HepG2 (cell line): ENCODE measurements around the gene JSRP1. TPM values are rescaled to one million over a fixed set of nuclear protein-coding genes. Genes with fewer than 3 reads are reported as not detected.

Source experiments
- BRF2 ChIP-seq: sonication (generic); formaldehyde crosslinking; IDR thresholded peaks from 2 replicates; pipeline ENCODE4 v1.8.1; 2022; ENCODE audit warnings: mild to moderate bottlenecking, missing genetic modification reagents
- EED ChIP-seq: sonication (generic); formaldehyde crosslinking; IDR thresholded peaks from 2 replicates; pipeline ENCODE4 v1.5.0; 2020; ENCODE audit warnings: mild to moderate bottlenecking, missing genetic modification reagents
- ELF4 ChIP-seq: sonication (generic); formaldehyde crosslinking; IDR thresholded peaks from 2 replicates; pipeline ENCODE4 v1.5.0; 2020; ENCODE audit warnings: missing genetic modification reagents, mild to moderate bottlenecking, moderate library complexity, borderline replicate concordance
- FOXO1 ChIP-seq: sonication (generic); formaldehyde crosslinking; IDR thresholded peaks from 2 replicates; pipeline ENCODE4 v1.4.0; 2020; ENCODE audit warnings: missing genetic modification reagents
- MXD1 ChIP-seq: sonication (generic); formaldehyde crosslinking; IDR thresholded peaks from 2 replicates; pipeline ENCODE4 v1.4.0; 2020; ENCODE audit warnings: mild to moderate bottlenecking, missing genetic modification reagents
- NAIF1 ChIP-seq: sonication (generic); formaldehyde crosslinking; IDR thresholded peaks from 2 replicates; pipeline ENCODE4 v1.5.0; 2020; ENCODE audit warnings: mild to moderate bottlenecking, missing genetic modification reagents, borderline replicate concordance
- NFYB ChIP-seq: sonication (generic); formaldehyde crosslinking; IDR thresholded peaks from 2 replicates; pipeline ENCODE4 v1.4.0; 2020; ENCODE audit warnings: missing genetic modification reagents
- POGZ ChIP-seq: sonication (generic); formaldehyde crosslinking; IDR thresholded peaks from 2 replicates; pipeline ENCODE4 v1.4.0; 2020; ENCODE audit warnings: mild to moderate bottlenecking, missing genetic modification reagents
- RXRB ChIP-seq: IDR thresholded peaks from 2 replicates; pipeline ENCODE4 v1.6.1; 2016; ENCODE audit warnings: borderline replicate concordance, missing genetic modification reagents, missing compliant biosample characterization
- SP4 ChIP-seq: sonication (generic); formaldehyde crosslinking; IDR thresholded peaks from 2 replicates; pipeline ENCODE4 v1.8.1; 2023; ENCODE audit warnings: mild to moderate bottlenecking, missing genetic modification reagents
- ZBTB1 ChIP-seq: sonication (generic); formaldehyde crosslinking; IDR thresholded peaks from 2 replicates; pipeline ENCODE4 v1.4.0; 2020; ENCODE audit warnings: missing genetic modification reagents, borderline replicate concordance
- ZFY ChIP-seq: sonication (generic); formaldehyde crosslinking; IDR thresholded peaks from 2 replicates; pipeline ENCODE4 v1.4.0; 2020; ENCODE audit warnings: missing genetic modification reagents
- ZNF17 ChIP-seq: sonication (generic); formaldehyde crosslinking; IDR thresholded peaks from 2 replicates; pipeline ENCODE4 v1.5.0; 2020; ENCODE audit warnings: mild to moderate bottlenecking, missing genetic modification reagents
- ZNF280D ChIP-seq: sonication (generic); formaldehyde crosslinking; IDR thresholded peaks from 2 replicates; pipeline ENCODE4 v1.5.1; 2020; ENCODE audit warnings: mild to moderate bottlenecking, missing genetic modification reagents
- ZNF337 ChIP-seq: sonication (generic); formaldehyde crosslinking; IDR thresholded peaks from 2 replicates; pipeline ENCODE4 v1.5.1; 2020; ENCODE audit warnings: missing genetic modification reagents, low read depth, mild to moderate bottlenecking, borderline replicate concordance
- ZNF770 ChIP-seq: sonication (generic); formaldehyde crosslinking; IDR thresholded peaks from 2 replicates; pipeline ENCODE4 v1.5.0; 2020; ENCODE audit warnings: mild to moderate bottlenecking, missing genetic modification reagents
- polyA plus RNA-seq, 8 experiments: library from polyadenylated mRNA; depleted of rRNA in 3 of 8; stranded (reverse) in 7 of 8; unstranded in 1 of 8; fragments of >200 nt; fragmentation: Illumina TruSeq in 4 of 8; extraction: Trizol in 4 of 8; gene quantifications; 2 replicates each; pipeline versions ENCODE4 v1.2.1 to v1.2.3, GENCODE V29; 2011 to 2016; ENCODE audit warnings: low read depth in 4 of 8, missing spikeins in 1 of 8, mixed read lengths in 1 of 8; ENCODE audit not compliant: insufficient read depth in 1 of 8
- total RNA-seq, 5 experiments: library from RNA; depleted of rRNA; stranded (reverse); fragments of >200 nt; fragmentation: Illumina TruSeq; extraction: Trizol; gene quantifications; 2 replicates each; pipeline ENCODE4 v1.2.3, GENCODE V29; 2016; ENCODE audit warnings: low read depth in 1 of 5
- TF ChIP-seq, protein P1 (sequence below): sonication (generic); formaldehyde crosslinking; conservative IDR thresholded peaks from 2 replicates; pipeline ENCODE4 v1.8.1; 2023; ENCODE audit warnings: missing genetic modification reagents
- TF ChIP-seq, protein P2 (sequence below): sonication (generic); formaldehyde crosslinking; IDR thresholded peaks from 2 replicates; pipeline ENCODE4 v1.5.0; 2020; ENCODE audit warnings: missing genetic modification reagents

Gene JSRP1
- total and polyA plus RNA-seq, 2 of the 13 experiments (the other 11 are each of a cell fraction or from before 2014, with no cell fraction given), result 0.16 to 0.38 TPM

DNA sequence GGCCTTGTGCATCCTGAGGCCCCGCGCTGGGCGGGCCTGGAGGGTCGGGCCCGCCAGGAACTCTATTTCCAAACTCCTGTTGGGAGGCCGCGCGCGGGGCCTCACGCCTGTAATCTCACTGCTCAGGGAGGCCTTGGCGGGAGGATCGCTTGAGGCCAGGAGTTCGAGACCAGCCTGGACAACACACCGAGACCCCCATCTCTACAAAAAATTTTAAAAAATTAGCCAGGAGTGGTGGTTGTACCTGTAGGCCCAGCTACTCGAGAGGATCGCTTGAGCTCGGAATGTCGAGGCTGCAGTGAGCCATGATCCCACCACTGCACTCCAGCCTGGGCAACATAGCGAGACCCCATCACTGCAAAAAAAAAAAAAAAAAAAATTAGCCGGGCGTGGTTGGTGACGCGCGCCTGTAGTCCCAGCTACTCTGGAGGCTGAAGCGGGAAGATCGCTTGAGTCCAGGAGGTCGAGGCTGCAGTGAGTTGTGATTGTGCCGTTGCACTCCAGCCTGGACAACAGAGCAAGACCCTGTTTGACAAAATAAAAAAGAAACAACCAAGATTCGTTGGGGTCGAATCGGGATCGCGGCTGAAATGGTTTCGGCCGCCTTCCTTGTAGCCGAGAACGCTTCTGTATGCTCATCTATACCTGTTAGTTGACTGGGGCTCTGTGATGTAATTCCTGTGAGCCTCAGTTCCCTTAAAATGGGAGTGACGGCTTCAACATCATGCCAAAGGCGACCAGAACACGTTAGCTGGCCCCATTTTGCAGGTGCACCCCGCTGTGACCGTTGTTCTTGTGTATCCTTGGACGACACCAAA lies 19.0 kb downstream of the JSRP1 start (continued):
- 0 out of 2 replicates have a peak, but pooled peaks have one; percentile 8 for TF ChIP-seq BRF2
- TF ChIP-seq FOXO1 (CRISPR knock-in tag), result no peak
- no peak for TF ChIP-seq RXRB (CRISPR knock-in tag)
- 0 out of 2 replicates have a peak, but pooled peaks have one; percentile 8 for TF ChIP-seq ZNF17 (CRISPR knock-in tag)
- TF ChIP-seq, protein P1, sequence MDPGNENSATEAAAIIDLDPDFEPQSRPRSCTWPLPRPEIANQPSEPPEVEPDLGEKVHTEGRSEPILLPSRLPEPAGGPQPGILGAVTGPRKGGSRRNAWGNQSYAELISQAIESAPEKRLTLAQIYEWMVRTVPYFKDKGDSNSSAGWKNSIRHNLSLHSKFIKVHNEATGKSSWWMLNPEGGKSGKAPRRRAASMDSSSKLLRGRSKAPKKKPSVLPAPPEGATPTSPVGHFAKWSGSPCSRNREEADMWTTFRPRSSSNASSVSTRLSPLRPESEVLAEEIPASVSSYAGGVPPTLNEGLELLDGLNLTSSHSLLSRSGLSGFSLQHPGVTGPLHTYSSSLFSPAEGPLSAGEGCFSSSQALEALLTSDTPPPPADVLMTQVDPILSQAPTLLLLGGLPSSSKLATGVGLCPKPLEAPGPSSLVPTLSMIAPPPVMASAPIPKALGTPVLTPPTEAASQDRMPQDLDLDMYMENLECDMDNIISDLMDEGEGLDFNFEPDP (CRISPR knock-in tag), result no peak
- TF ChIP-seq ZBTB1 (CRISPR knock-in tag), result no peak
- no peak for TF ChIP-seq POGZ (CRISPR knock-in tag)
- TF ChIP-seq NFYB, result no peak
- peak; percentile 13; the same call in 1 of the 2 replicates for TF ChIP-seq NAIF1 (CRISPR knock-in tag)
- no peak for TF ChIP-seq ZNF337 (CRISPR knock-in tag)
- 0 out of 2 replicates have a peak, but pooled peaks have one; percentile 50 for TF ChIP-seq EED
- TF ChIP-seq, protein P2, sequence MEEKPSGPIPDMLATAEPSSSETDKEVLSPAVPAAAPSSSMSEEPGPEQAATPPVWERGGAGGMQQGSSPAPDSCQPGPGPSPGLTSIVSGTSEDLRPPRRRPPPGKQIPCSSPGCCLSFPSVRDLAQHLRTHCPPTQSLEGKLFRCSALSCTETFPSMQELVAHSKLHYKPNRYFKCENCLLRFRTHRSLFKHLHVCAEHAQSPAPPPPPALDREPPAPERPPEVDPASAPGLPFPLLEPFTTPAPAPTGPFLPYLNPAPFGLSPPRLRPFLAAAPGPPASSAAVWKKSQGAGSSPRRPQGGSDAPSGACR (CRISPR knock-in tag), result no peak
- TF ChIP-seq ELF4 (CRISPR knock-in tag), result 0 out of 2 replicates have a peak, but pooled peaks have one; percentile 71
- TF ChIP-seq ZNF770 (CRISPR knock-in tag), result peak; percentile 97
- TF ChIP-seq ZFY, result peak; percentile 52; the same call in 1 of the 2 replicates
- TF ChIP-seq SP4, result no peak
- no peak; the same call in 1 of the 2 replicates for TF ChIP-seq ZNF280D (CRISPR knock-in tag)
- TF ChIP-seq MXD1 (CRISPR knock-in tag), result no peak
